ENCODE data around the gene NFIC. TPM values are rescaled to one million over a fixed set of nuclear protein-coding genes. Genes with fewer than 3 reads are reported as not detected.
A peak's percentile ranks its signal among the peaks of the same experiment; 100 is the strongest.

The NFIC gene
- total RNA-seq, 1 experiment from 2014 or later: 8.0 TPM

DNA sequence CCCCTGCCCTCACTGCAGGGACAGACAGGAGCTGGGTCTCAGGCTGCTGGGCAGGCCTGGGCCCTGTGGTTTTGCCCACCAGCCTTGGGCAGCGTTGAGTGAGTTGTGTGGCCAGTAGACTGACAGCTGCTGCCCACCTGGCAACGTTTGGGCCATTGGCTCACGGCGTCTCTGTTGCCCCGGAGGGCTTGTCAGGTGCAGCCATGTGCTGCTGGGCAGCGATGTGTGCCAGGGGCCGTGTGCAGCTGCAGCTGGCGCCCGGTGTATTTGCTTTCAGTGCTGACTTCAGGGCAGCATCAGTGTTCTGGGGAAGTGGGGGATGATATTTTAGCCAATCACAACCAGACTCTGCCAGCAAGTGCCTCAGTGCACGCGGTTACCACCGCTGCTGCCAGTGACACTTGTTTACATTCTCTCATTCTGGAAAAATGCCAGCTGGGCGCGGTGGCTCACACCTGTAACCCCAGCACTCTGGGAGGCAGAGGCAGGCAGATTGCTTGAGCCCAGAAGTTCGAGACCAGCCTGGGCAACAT is 150.4 kb downstream of the NFIC start:
- no peak overlapping the region for H3K4me3 Mint-ChIP-seq
- Histone ChIP-seq H3T11ph (ENCODE audit: low read length) (no peak overlapping the region), H3K27ac (ENCODE audit: insufficient read length, low read depth, low read length) (no peak overlapping the region), H2BK20ac (ENCODE audit: low read depth, low read length, poor library complexity, severe bottlenecking) (no peak overlapping the region), H2BK15ac (ENCODE audit: low read depth, low read length) (no peak overlapping the region), H3K18ac (ENCODE audit: insufficient read length, low read depth, low read length) (no peak overlapping the region), H4K91ac (ENCODE audit: insufficient read length, low read depth, low read length) (no peak overlapping the region), H3K79me1 (ENCODE audit: insufficient read depth, low read depth, low read length, poor library complexity, severe bottlenecking) (no peaks in the 10 kb centered on the region), H4K20me1 (ENCODE audit: control insufficient read depth, insufficient read depth, insufficient read length) (no peaks in the 10 kb centered on the region), H3K9ac (ENCODE audit: extremely low read depth, insufficient read length, low read length) (no peak overlapping the region), H3K56ac (ENCODE audit: insufficient read length, low read depth, low read length) (no peak overlapping the region), H3K79me2 (ENCODE audit: insufficient read depth, low read length) (peaks cover 1% of the 10 kb centered on the region; the same call in 1 of the 2 replicates), H4K5ac (ENCODE audit: insufficient read length, low read depth, low read length) (no peak overlapping the region), H2AK5ac (ENCODE audit: insufficient read length, low read length) (no peak overlapping the region), H3K23me2 (ENCODE audit: insufficient read length, low read depth, low read length, poor library complexity, severe bottlenecking) (no peaks in the 10 kb centered on the region), H2BK12ac (ENCODE audit: insufficient read length, low read depth, low read length) (no peak overlapping the region), H2BK120ac (ENCODE audit: low read depth, low read length, poor library complexity, severe bottlenecking) (no peak overlapping the region), H3K4me1 (ENCODE audit: insufficient read depth, low read length) (peaks cover 3% of the 10 kb centered on the region; the same call in 1 of the 2 replicates), H4K8ac (replicated peaks; ENCODE audit: insufficient read length, low read depth, low read length) (no peak overlapping the region), H3K9me3 (ENCODE audit: control insufficient read depth, low read depth, low read length) (no peaks in the 10 kb centered on the region), H3K23ac (ENCODE audit: insufficient read length, low read depth, low read length) (no peak overlapping the region), H3K14ac (ENCODE audit: insufficient read depth, low read length) (no peak overlapping the region), H3K27me3 (ENCODE audit: insufficient read depth, low read length) (no peaks in the 10 kb centered on the region), H3K4ac (ENCODE audit: low read depth, low read length) (no peak overlapping the region), H2BK5ac (ENCODE audit: insufficient read length, low read length) (no peak overlapping the region), H2AFZ (ENCODE audit: low read length) (no peak overlapping the region), H3K4me2 (ENCODE audit: insufficient read depth, insufficient read length, low read length) (no peak overlapping the region)
- TF ChIP-seq, protein P1, sequence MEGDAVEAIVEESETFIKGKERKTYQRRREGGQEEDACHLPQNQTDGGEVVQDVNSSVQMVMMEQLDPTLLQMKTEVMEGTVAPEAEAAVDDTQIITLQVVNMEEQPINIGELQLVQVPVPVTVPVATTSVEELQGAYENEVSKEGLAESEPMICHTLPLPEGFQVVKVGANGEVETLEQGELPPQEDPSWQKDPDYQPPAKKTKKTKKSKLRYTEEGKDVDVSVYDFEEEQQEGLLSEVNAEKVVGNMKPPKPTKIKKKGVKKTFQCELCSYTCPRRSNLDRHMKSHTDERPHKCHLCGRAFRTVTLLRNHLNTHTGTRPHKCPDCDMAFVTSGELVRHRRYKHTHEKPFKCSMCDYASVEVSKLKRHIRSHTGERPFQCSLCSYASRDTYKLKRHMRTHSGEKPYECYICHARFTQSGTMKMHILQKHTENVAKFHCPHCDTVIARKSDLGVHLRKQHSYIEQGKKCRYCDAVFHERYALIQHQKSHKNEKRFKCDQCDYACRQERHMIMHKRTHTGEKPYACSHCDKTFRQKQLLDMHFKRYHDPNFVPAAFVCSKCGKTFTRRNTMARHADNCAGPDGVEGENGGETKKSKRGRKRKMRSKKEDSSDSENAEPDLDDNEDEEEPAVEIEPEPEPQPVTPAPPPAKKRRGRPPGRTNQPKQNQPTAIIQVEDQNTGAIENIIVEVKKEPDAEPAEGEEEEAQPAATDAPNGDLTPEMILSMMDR (conservative IDR thresholded peaks at IDR 0.05): no peak
- no peaks in the 10 kb centered on the region; the same call in 1 of the 2 replicates for H3K27me3 Mint-ChIP-seq (ENCODE audit: low read depth)
- H3K36me3 Mint-ChIP-seq (ENCODE audit: insufficient read depth in 1 of 3, low read depth in 3 of 3): peaks cover 2 to 9% (median 7%) of the 10 kb centered on the region in 3 experiments; a peak in 5 of 7 replicates
- H3K9me3 Mint-ChIP-seq: no peaks in the 10 kb centered on the region; a peak in 1 of 5 replicates
- H3K4me1 Mint-ChIP-seq: peaks cover 36 to 45% of the 10 kb centered on the region in 2 experiments
- no peak for DNase-seq
- H3K27ac Mint-ChIP-seq: peak overlapping the region; percentile 7 to 61 (median 44); a peak in 2 of 7 replicates
- no CpG with 5 or more reads among the region's 15 CpGs for WGBS (ENCODE audit: extremely low coverage, insufficient read length, low lambda C conversion rate)
